Erythroblast (primary cell): Measurements from ENCODE around the gene CCDC91.
"Not testable (repeated sequence)": the region's sequence is repeated elsewhere in the genome, so short reads cannot be mapped to it uniquely, and the experiment has no call there.

Experiments used
- GATA1 ChIP-seq: IDR thresholded peaks from 2 replicates; pipeline ENCODE4 v1.6.1; 2011; ENCODE audit warnings: low read depth, mild to moderate bottlenecking, control low read depth, low read length, moderate library complexity
- POLR2A ChIP-seq: IDR thresholded peaks from 2 replicates; pipeline ENCODE4 v1.6.1; 2011; ENCODE audit warnings: mild to moderate bottlenecking, low read length

DNA sequence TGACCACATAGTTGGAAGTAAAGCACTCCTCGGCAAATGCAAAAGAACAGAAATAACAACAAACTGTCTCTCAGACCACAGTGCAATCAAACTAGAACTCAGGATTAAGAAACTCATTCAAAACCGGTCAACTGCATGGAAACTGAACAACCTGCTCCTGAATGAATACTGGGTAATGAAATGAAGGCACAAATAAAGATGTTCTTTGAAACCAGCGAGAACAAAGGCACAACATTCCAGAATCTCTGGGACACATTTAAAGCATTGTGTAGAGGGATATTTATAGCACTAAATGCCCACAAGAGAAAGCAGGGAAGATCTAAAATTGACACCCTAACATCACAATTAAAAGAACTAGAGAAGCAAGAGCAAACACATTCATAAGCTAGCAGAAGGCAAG lies 285.9 kb downstream of the CCDC91 start:
- TF ChIP-seq POLR2A, GATA1: not testable (repeated sequence)
